Upper lobe of right lung (tissue), 1 donor: ENCODE measurements around the gene UGCG. TPM values are rescaled to one million over a fixed set of nuclear protein-coding genes. Genes with fewer than 3 reads are reported as not detected.

Source experiments
- ATAC-seq: fragments of 200-7000 bp; cut with Tn5 transposase; one replicate; pipeline ENCODE4 v1.9.1; 2020; ENCODE audit warnings: mild to moderate bottlenecking, moderate library complexity
- DNase-seq: peaks from one replicate; pipeline ENCODE4 v3.0.0-alpha.2; 2020
- H3K27ac ChIP-seq: fragments of 200-600 bp; one replicate; pipeline ENCODE4 v1.8.0; 2022
- H3K27me3 ChIP-seq: fragments of 200-600 bp; one replicate; pipeline ENCODE4 v1.8.0; 2022; ENCODE audit warnings: mild to moderate bottlenecking
- H3K36me3 ChIP-seq: fragments of 200-600 bp; one replicate; pipeline ENCODE4 v1.8.0; 2022
- H3K4me1 ChIP-seq: fragments of 200-600 bp; one replicate; pipeline ENCODE4 v1.8.0; 2022
- H3K4me3 ChIP-seq: fragments of 200-600 bp; one replicate; pipeline ENCODE4 v1.8.0; 2022; ENCODE audit warnings: mild to moderate bottlenecking
- H3K9me3 ChIP-seq: fragments of 200-600 bp; one replicate; pipeline ENCODE4 v1.8.0; 2022
- CTCF ChIP-seq: fragments of 200-600 bp; IDR thresholded peaks from one replicate; pipeline ENCODE4 v1.8.0; 2022; ENCODE audit warnings: antibody characterized with exemption
- intact Hi-C: fragments of 100-400 bp; cut with DNase I; formaldehyde crosslinking; loops from one replicate; pipeline ENCODE4 v1.11.0; 2022
- total RNA-seq: library from RNA; stranded (reverse); fragmentation: NEBNext Ultra II Directional; extraction: Animal tissue kit (Norgen Biotek cat#: 25700); gene quantifications from one replicate; pipeline ENCODE4 v1.2.1, GENCODE V29; 2021
- donor health status: DM: no; HTN: yes; CAD: no; lungs with severe emphysema.

The UGCG gene
- total RNA-seq, 1 donor from 2014 or later: 50.7 TPM

- peak; percentile 88 for ATAC-seq
These were observed 69.0 kb downstream of the UGCG start for GRCh38 chr9:111965566-111966019.

GRCh38 chr9:111966124-111966723, 69.6 kb downstream of the UGCG start:
- no peak for ATAC-seq
- Histone ChIP-seq H3K27me3 (no peaks in the 10 kb centered on the region), H3K9me3 (no peaks in the 10 kb centered on the region), H3K4me1 (no peaks in the 10 kb centered on the region), H3K36me3 (no peaks in the 10 kb centered on the region), H3K27ac (no peak overlapping the region), H3K4me3 (no peak overlapping the region)
- no peak for DNase-seq
- no peak for TF ChIP-seq CTCF
- intact Hi-C loops: no loop called here

More at GRCh38 chr9:111965566-111966019, 69.0 kb downstream of the UGCG start:
- no peaks in the 10 kb centered on the region for H3K4me1 ChIP-seq
- H3K4me3 ChIP-seq: no peak overlapping the region
- no peak for TF ChIP-seq CTCF
- intact Hi-C loops: no loop called here
- no peak for DNase-seq
- H3K36me3 ChIP-seq: no peaks in the 10 kb centered on the region
- H3K27ac ChIP-seq: no peak overlapping the region
- no peaks in the 10 kb centered on the region for H3K9me3 ChIP-seq
- no peaks in the 10 kb centered on the region for H3K27me3 ChIP-seq

GRCh38 chr9:111966861-111967291, 70.3 kb downstream of the UGCG start:
- Histone ChIP-seq H3K36me3 (no peaks in the 10 kb centered on the region), H3K9me3 (no peaks in the 10 kb centered on the region), H3K4me3 (no peak overlapping the region), H3K27me3 (no peaks in the 10 kb centered on the region), H3K4me1 (no peaks in the 10 kb centered on the region), H3K27ac (no peak overlapping the region)
- TF ChIP-seq CTCF: no peak
- intact Hi-C loops: no loop called here
- DNase-seq (no peak), ATAC-seq (no peak)

- intact Hi-C loops: no loop called here
- no peak overlapping the region for H3K27ac ChIP-seq
- no peaks in the 10 kb centered on the region for H3K9me3 ChIP-seq
- no peak for TF ChIP-seq CTCF
- H3K36me3 ChIP-seq: no peaks in the 10 kb centered on the region
- no peaks in the 10 kb centered on the region for H3K4me1 ChIP-seq
- ATAC-seq (no peak), DNase-seq (no peak)
- no peak overlapping the region for H3K4me3 ChIP-seq
- H3K27me3 ChIP-seq: no peaks in the 10 kb centered on the region
These were observed 71.0 kb downstream of the UGCG start for GRCh38 chr9:111967621-111968020.

- ATAC-seq (peak; percentile 33), DNase-seq (no peak)
- intact Hi-C loops: no loop called here
- H3K9me3 ChIP-seq: no peaks in the 10 kb centered on the region
- H3K27me3 ChIP-seq: no peaks in the 10 kb centered on the region
- H3K4me3 ChIP-seq: no peak overlapping the region
- H3K27ac ChIP-seq: no peak overlapping the region
- H3K36me3 ChIP-seq: no peaks in the 10 kb centered on the region
- no peaks in the 10 kb centered on the region for H3K4me1 ChIP-seq
- no peak for TF ChIP-seq CTCF
These were observed 72.4 kb downstream of the UGCG start for GRCh38 chr9:111969061-111969460.

GRCh38 chr9:111969622-111970021, 73.0 kb downstream of the UGCG start:
- intact Hi-C loops: no loop called here
- no peaks in the 10 kb centered on the region for H3K36me3 ChIP-seq

More at GRCh38 chr9:111969622-111970021, 73.0 kb downstream of the UGCG start:
- Histone ChIP-seq H3K27ac (no peak overlapping the region), H3K4me1 (no peaks in the 10 kb centered on the region), H3K27me3 (no peaks in the 10 kb centered on the region), H3K9me3 (no peaks in the 10 kb centered on the region), H3K4me3 (no peak overlapping the region)
- DNase-seq (no peak), ATAC-seq (no peak)
- TF ChIP-seq CTCF: no peak
